Neuron (in vitro differentiated cells): Measurements from ENCODE around the gene LGALS12.
"Not testable (repeated sequence)": the region's sequence is repeated elsewhere in the genome, so short reads cannot be mapped to it uniquely, and the experiment has no call there.

Experiments
- H2AFZ ChIP-seq: one replicate; pipeline ENCODE4 v1.6.1; 2013; ENCODE audit warnings: low read depth, mild to moderate bottlenecking, inconsistent platforms, low read length, moderate library complexity
- H3K27me3 ChIP-seq: one replicate; pipeline ENCODE4 v1.6.1; 2013; ENCODE audit warnings: low read length; ENCODE audit not compliant: insufficient read depth
- H3K36me3 ChIP-seq: one replicate; pipeline ENCODE4 v1.6.1; 2013; ENCODE audit warnings: low read length; ENCODE audit not compliant: insufficient read depth
- H3K4me1 ChIP-seq: one replicate; pipeline ENCODE4 v1.6.1; 2013; ENCODE audit warnings: low read length; ENCODE audit not compliant: insufficient read depth
- H3K4me3 ChIP-seq: 2 replicates; pipeline ENCODE4 v1.5.1; 2013; ENCODE audit warnings: mild to moderate bottlenecking, low read length, moderate library complexity
- H3K9me3 ChIP-seq: one replicate; pipeline ENCODE4 v1.6.1; 2013; ENCODE audit warnings: low read length

The LGALS12 gene

DNA sequence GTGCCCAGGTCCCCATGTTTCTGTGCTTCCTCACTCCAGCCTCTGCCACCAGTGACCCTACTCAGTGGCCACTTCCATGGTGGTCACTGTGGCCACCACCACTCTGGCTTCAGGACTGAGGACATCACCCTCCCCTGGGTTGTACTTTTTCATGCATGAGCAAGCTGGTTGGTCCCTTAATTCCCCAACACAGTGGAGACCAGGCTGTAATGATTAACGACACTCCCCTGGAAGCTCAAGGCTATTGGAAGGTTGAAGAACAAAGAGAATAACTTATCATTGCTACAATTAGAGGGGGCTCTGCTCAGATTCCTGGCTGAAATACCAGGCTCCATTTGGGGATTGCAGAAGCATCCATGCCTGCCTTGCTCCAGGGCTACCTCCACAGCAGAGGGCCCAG, 41.2 kb downstream of the LGALS12 start:
- no peaks in the 10 kb centered on the region for H3K9me3 ChIP-seq
- no peaks in the 10 kb centered on the region for H3K27me3 ChIP-seq
- no peak overlapping the region for H3K4me3 ChIP-seq
- H3K36me3 ChIP-seq: no peaks in the 10 kb centered on the region
- H3K4me1 ChIP-seq: no peaks in the 10 kb centered on the region
- no peak overlapping the region for H2AFZ ChIP-seq

- no peak overlapping the region for H2AFZ ChIP-seq
- H3K27me3 ChIP-seq: no peaks in the 10 kb centered on the region
- no peaks in the 10 kb centered on the region for H3K4me1 ChIP-seq
- H3K36me3 ChIP-seq: no peaks in the 10 kb centered on the region
- H3K4me3 ChIP-seq: no peak overlapping the region
- H3K9me3 ChIP-seq: no peaks in the 10 kb centered on the region
Measured at GRCh38 chr11:63548178-63548577, 42.3 kb downstream of the LGALS12 start.

DNA sequence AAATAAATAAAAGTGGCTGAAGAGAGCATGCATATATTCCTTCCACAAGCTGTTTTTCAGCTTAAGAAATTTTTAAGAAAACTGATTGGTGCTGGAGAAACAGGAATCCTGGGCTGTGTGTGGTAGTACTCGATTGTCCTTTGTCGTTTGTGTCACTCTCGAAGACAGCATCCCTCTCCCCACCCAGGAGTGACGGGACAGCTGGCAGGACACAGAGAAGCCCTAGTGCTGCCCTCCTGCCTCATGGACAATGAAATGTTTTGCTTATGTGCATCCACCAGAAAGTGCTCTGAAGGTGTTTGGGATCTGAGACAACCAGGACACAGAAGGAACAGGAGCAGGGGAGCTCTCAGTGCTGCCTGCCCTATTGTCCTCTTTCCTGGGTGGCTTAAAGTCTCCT, 43.5 kb downstream of the LGALS12 start:
- peaks cover 9% of the 10 kb centered on the region for H3K4me1 ChIP-seq
- no peaks in the 10 kb centered on the region for H3K36me3 ChIP-seq
- H3K27me3 ChIP-seq: no peaks in the 10 kb centered on the region
- H3K9me3 ChIP-seq: no peaks in the 10 kb centered on the region
- H2AFZ ChIP-seq: no peak overlapping the region
- no peak overlapping the region for H3K4me3 ChIP-seq

DNA sequence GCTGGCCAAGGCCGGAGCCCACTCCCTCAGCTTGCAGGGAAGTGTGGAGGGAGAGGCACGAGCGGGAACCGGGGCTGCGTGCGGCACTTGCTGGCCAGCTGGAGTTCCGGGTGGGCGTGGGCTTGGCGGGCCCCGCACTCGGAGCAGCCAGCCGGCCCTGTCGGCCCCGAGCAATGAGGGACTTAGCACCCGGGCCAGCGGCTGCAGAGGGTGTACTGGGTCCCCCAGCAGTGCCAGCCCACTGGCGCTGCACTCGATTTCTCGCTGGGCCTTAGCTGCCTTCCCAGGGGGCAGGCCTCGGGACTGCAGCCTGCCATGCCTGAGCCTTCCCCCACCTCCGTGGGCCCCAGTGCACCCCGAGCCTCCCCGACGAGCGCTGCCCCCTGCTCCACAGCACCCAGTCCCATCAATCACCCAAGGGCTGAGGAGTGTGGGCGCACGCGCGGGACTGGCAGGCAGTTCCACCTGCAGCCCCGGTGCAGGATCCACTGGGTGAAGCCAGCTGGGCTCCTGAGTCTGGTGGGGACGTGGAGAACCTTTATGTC, 44.3 kb downstream of the LGALS12 start:
- H3K27me3 ChIP-seq, H3K4me3 ChIP-seq, H3K9me3 ChIP-seq, H3K36me3 ChIP-seq, H2AFZ ChIP-seq: not testable (repeated sequence)
- H3K4me1 ChIP-seq: peaks cover 16% of the 10 kb centered on the region

GRCh38 chr11:63551091-63551888, 45.4 kb downstream of the LGALS12 start:
- Histone ChIP-seq H2AFZ (no peak overlapping the region), H3K27me3 (no peaks in the 10 kb centered on the region), H3K9me3 (no peaks in the 10 kb centered on the region), H3K4me3 (no peak overlapping the region), H3K36me3 (no peaks in the 10 kb centered on the region), H3K4me1 (peaks cover 22% of the 10 kb centered on the region)

- Histone ChIP-seq H3K4me3 (no peak overlapping the region), H3K27me3 (no peaks in the 10 kb centered on the region), H3K36me3 (no peaks in the 10 kb centered on the region), H2AFZ (no peak overlapping the region), H3K4me1 (peaks cover 22% of the 10 kb centered on the region), H3K9me3 (no peaks in the 10 kb centered on the region)
Measured at GRCh38 chr11:63551889-63552266, 46.0 kb downstream of the LGALS12 start.

- Histone ChIP-seq H3K27me3 (no peaks in the 10 kb centered on the region), H3K9me3 (no peaks in the 10 kb centered on the region), H2AFZ (no peak overlapping the region), H3K4me3 (no peak overlapping the region), H3K36me3 (no peaks in the 10 kb centered on the region), H3K4me1 (peaks cover 22% of the 10 kb centered on the region)
Measured at GRCh38 chr11:63552921-63553320, 47.0 kb downstream of the LGALS12 start.

GRCh38 chr11:63553759-63554158, 47.9 kb downstream of the LGALS12 start:
- Histone ChIP-seq H3K36me3 (no peaks in the 10 kb centered on the region), H3K4me1 (peaks cover 22% of the 10 kb centered on the region), H3K4me3 (no peak overlapping the region), H2AFZ (no peak overlapping the region), H3K9me3 (no peaks in the 10 kb centered on the region), H3K27me3 (no peaks in the 10 kb centered on the region)

GRCh38 chr11:63554877-63555223, 49.0 kb downstream of the LGALS12 start:
- no peak overlapping the region for H3K4me3 ChIP-seq
- H3K9me3 ChIP-seq: no peaks in the 10 kb centered on the region
- no peaks in the 10 kb centered on the region for H3K36me3 ChIP-seq
- peaks cover 4% of the 10 kb centered on the region for H3K27me3 ChIP-seq
- H3K4me1 ChIP-seq: peaks cover 22% of the 10 kb centered on the region
- no peak overlapping the region for H2AFZ ChIP-seq

- H3K4me1 ChIP-seq: peaks cover 22% of the 10 kb centered on the region
- no peak overlapping the region for H2AFZ ChIP-seq
- no peaks in the 10 kb centered on the region for H3K36me3 ChIP-seq
- H3K9me3 ChIP-seq: no peaks in the 10 kb centered on the region
- no peak overlapping the region for H3K4me3 ChIP-seq
- peaks cover 4% of the 10 kb centered on the region for H3K27me3 ChIP-seq
Measured at GRCh38 chr11:63556404-63557013, 50.6 kb downstream of the LGALS12 start.

GRCh38 chr11:63557570-63557969, 51.7 kb downstream of the LGALS12 start:
- Histone ChIP-seq H3K9me3 (no peaks in the 10 kb centered on the region), H2AFZ (no peak overlapping the region), H3K4me1 (peaks cover 22% of the 10 kb centered on the region), H3K36me3 (no peaks in the 10 kb centered on the region), H3K4me3 (no peak overlapping the region), H3K27me3 (peaks cover 4% of the 10 kb centered on the region)

- peaks cover 4% of the 10 kb centered on the region for H3K27me3 ChIP-seq
- H3K4me1 ChIP-seq: peaks cover 20% of the 10 kb centered on the region
- no peak overlapping the region for H2AFZ ChIP-seq
- no peaks in the 10 kb centered on the region for H3K9me3 ChIP-seq
- H3K36me3 ChIP-seq: no peaks in the 10 kb centered on the region
- no peak overlapping the region for H3K4me3 ChIP-seq
Measured at GRCh38 chr11:63558459-63559157, 52.7 kb downstream of the LGALS12 start.

DNA sequence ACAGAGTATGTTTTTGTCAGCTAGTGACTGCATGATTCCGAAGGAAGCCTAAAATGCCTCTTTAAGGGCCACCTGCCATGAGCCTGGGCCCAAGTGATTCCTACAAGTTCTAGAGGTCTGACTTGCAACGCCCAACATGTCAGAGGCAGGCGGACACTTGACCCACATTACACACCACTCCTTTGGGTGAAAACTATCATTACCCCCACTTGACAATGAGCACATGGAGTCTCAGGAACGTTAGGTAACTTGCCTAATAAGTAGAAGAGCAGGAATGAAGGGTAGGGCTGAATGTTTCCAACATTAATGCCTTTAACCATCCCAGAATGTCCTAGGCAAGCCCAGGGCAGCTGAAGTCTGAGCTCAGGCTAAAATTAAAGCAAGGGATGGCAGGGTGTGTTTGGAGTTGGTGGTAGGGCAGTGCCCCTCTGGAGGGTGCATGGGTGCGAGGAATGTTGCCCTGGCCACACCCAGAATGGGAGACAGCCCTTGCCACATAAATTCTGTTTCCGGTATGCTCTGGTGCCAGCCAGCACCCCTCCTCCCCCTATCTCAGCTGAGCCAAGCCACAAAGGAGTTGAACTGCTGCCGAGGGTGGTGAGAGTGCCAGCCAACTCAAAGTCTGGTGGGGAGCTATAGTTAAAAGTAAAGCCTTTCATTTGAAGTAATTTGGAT, 54.8 kb downstream of the LGALS12 start:
- no peak overlapping the region for H2AFZ ChIP-seq

More for the DNA sequence above, 54.8 kb downstream of the LGALS12 start:
- Histone ChIP-seq H3K4me3 (no peak overlapping the region), H3K36me3 (no peaks in the 10 kb centered on the region), H3K9me3 (no peaks in the 10 kb centered on the region), H3K4me1 (peaks cover 10% of the 10 kb centered on the region), H3K27me3 (peaks cover 4% of the 10 kb centered on the region)
